ENCODE results near the gene TMED1. TPM values are rescaled to one million over a fixed set of nuclear protein-coding genes. Genes with fewer than 3 reads are reported as not detected.

Gene TMED1
- polyA plus RNA-seq, 1 donor (not counting 4 experiments of a cell fraction or from before 2014, with no cell fraction given) = 18.2 TPM

DNA sequence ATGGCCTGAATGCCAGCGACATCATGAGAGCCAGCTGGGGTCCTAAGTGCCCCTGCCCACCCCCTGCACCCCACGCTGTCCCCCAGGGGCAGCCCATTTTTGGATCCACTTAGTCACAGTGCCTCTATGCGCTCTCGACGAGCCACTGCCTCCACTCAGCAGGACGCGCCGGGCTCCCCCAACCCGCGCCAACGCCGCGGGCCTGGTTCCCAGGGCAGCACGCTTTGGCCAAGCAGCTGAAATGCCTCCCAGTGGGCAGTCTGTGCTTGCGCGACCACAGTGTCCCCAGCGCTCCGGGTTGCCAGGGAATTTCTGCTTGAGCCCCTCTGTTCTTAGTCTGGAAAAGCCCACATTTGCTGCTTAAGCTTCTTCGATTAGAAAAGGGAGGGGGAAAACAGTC, 39.4 kb downstream of the TMED1 start:
- no peak overlapping the region for H2AFZ ChIP-seq (ENCODE audit: control insufficient read depth, low read length)
- no peaks in the 10 kb centered on the region for H4K20me1 ChIP-seq (ENCODE audit: control insufficient read depth, extremely low read depth, insufficient read depth, low read length)
- H3K79me2 ChIP-seq (ENCODE audit: control insufficient read depth, insufficient read depth, low read length) = no peaks in the 10 kb centered on the region
- H3K4me2 ChIP-seq (ENCODE audit: control insufficient read depth, extremely low read depth, insufficient read depth, low read depth, low read length) = no peak overlapping the region
- no peaks in the 10 kb centered on the region for H3K27me3 ChIP-seq (ENCODE audit: control insufficient read depth, extremely low read depth, insufficient read depth, low read length)
- H3K9ac ChIP-seq (ENCODE audit: control insufficient read depth, extremely low read depth, insufficient read depth, low read length) = no peak overlapping the region
- FAIRE-seq (no peak), DNase-seq (ENCODE audit: low read depth, low spot score) (no peak)
- H3K9me3 ChIP-seq (ENCODE audit: control insufficient read depth, low read depth, low read length) = no peaks in the 10 kb centered on the region
- no peaks in the 10 kb centered on the region for H3K4me1 ChIP-seq (ENCODE audit: control insufficient read depth, extremely low read depth, insufficient read depth, low read length)
- TF ChIP-seq, protein P1, sequence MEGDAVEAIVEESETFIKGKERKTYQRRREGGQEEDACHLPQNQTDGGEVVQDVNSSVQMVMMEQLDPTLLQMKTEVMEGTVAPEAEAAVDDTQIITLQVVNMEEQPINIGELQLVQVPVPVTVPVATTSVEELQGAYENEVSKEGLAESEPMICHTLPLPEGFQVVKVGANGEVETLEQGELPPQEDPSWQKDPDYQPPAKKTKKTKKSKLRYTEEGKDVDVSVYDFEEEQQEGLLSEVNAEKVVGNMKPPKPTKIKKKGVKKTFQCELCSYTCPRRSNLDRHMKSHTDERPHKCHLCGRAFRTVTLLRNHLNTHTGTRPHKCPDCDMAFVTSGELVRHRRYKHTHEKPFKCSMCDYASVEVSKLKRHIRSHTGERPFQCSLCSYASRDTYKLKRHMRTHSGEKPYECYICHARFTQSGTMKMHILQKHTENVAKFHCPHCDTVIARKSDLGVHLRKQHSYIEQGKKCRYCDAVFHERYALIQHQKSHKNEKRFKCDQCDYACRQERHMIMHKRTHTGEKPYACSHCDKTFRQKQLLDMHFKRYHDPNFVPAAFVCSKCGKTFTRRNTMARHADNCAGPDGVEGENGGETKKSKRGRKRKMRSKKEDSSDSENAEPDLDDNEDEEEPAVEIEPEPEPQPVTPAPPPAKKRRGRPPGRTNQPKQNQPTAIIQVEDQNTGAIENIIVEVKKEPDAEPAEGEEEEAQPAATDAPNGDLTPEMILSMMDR (optimal IDR thresholded peaks at IDR 0.05 in 1 of 3, IDR thresholded peaks at IDR 0.05 in 1 of 3, conservative IDR thresholded peaks at IDR 0.05 in 1 of 3; ENCODE audit: extremely low read depth in 1 of 3, insufficient read depth in 2 of 3, low read length in 3 of 3) = no peak
- TF ChIP-seq EZH2 (IDR thresholded peaks at IDR 0.05; ENCODE audit: low read length) = no peak
- no peak overlapping the region for H3K27ac ChIP-seq (ENCODE audit: control insufficient read depth, insufficient read depth, low read length)
- no peaks in the 10 kb centered on the region for H3K9me1 ChIP-seq (ENCODE audit: control insufficient read depth, extremely low read depth, insufficient read depth, low read length)
- dilution Hi-C loops (cut with MboI; ENCODE audit: extremely low pct_ligation_motif_present, low sequenced_read_pairs) = no loop called here
- H3K36me3 ChIP-seq (ENCODE audit: control insufficient read depth in 2 of 2, extremely low read depth in 1 of 2, insufficient read depth in 2 of 2, low read length in 2 of 2) = peaks cover 18 to 39% of the 10 kb centered on the region in 2 experiments
- H3K4me3 ChIP-seq (ENCODE audit: control insufficient read depth in 2 of 3, extremely low read depth in 1 of 3, insufficient read depth in 2 of 3, low read depth in 1 of 3, low read length in 3 of 3) = no peak overlapping the region

DNA sequence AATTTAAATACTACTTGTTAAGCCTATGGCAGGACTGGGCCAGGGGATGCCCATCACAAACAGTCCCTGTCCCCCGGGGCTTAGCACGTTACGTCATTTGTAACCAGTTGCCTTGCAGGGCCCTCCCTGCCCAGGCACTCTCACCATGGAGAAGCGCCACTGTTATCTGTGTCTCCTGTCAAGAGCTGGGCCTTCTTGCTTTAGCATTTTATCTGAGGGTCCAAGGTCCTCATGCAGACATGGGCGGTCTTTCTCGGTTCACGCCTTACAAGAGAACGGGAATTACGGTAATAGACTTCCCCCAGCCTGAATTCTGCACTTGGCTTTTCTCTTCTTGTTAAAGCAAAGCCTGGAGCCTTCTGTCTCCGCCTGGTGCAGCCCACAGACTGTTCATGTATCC, 46.1 kb downstream of the TMED1 start:
- Histone ChIP-seq H3K9me3 (ENCODE audit: control insufficient read depth, low read depth, low read length) (no peaks in the 10 kb centered on the region), H3K27me3 (ENCODE audit: control insufficient read depth, extremely low read depth, insufficient read depth, low read length) (no peaks in the 10 kb centered on the region), H3K27ac (ENCODE audit: control insufficient read depth, insufficient read depth, low read length) (no peak overlapping the region), H3K9ac (ENCODE audit: control insufficient read depth, extremely low read depth, insufficient read depth, low read length) (no peak overlapping the region), H3K9me1 (ENCODE audit: control insufficient read depth, extremely low read depth, insufficient read depth, low read length) (no peaks in the 10 kb centered on the region), H3K79me2 (ENCODE audit: control insufficient read depth, insufficient read depth, low read length) (no peaks in the 10 kb centered on the region), H2AFZ (ENCODE audit: control insufficient read depth, low read length) (no peak overlapping the region), H3K4me3 (ENCODE audit: control insufficient read depth in 2 of 3, extremely low read depth in 1 of 3, insufficient read depth in 2 of 3, low read depth in 1 of 3, low read length in 3 of 3) (no peak overlapping the region), H3K4me2 (ENCODE audit: control insufficient read depth, extremely low read depth, insufficient read depth, low read depth, low read length) (no peak overlapping the region), H3K36me3 (ENCODE audit: control insufficient read depth in 2 of 2, extremely low read depth in 1 of 2, insufficient read depth in 2 of 2, low read length in 2 of 2) (peaks cover 25 to 38% of the 10 kb centered on the region in 2 experiments), H4K20me1 (ENCODE audit: control insufficient read depth, extremely low read depth, insufficient read depth, low read length) (no peaks in the 10 kb centered on the region), H3K4me1 (ENCODE audit: control insufficient read depth, extremely low read depth, insufficient read depth, low read length) (no peaks in the 10 kb centered on the region)
- dilution Hi-C loops (cut with MboI; ENCODE audit: extremely low pct_ligation_motif_present, low sequenced_read_pairs) = no loop called here
- no peak for DNase-seq (ENCODE audit: low read depth, low spot score)
- FAIRE-seq = no peak
- no peak for TF ChIP-seq EZH2 (IDR thresholded peaks at IDR 0.05; ENCODE audit: low read length)

DNA sequence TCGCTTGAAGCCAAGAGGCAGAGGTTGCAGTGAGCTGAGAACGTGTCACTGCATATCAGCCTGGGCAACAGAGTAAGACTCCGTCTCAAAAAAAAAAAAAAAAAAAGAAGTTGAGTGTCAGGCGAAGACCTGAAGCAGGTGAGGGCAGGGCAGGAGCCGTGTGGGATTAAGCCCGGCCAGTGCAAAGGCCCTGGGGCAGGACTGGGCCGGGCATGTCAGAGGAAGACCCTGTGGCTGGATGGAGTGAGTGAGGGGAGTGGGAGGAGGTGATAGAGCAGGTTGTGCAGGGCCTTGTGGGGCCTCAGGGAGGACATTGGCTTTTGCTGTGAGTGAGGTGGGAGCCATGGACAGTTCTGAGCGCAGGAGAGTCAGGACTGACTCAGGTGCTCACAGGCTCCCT, 47.9 kb downstream of the TMED1 start:
- Histone ChIP-seq H3K4me1 (ENCODE audit: control insufficient read depth, extremely low read depth, insufficient read depth, low read length) (no peaks in the 10 kb centered on the region), H3K9me3 (ENCODE audit: control insufficient read depth, low read depth, low read length) (no peaks in the 10 kb centered on the region), H3K79me2 (ENCODE audit: control insufficient read depth, insufficient read depth, low read length) (no peaks in the 10 kb centered on the region), H3K27me3 (ENCODE audit: control insufficient read depth, extremely low read depth, insufficient read depth, low read length) (no peaks in the 10 kb centered on the region), H3K27ac (ENCODE audit: control insufficient read depth, insufficient read depth, low read length) (no peak overlapping the region), H3K9ac (ENCODE audit: control insufficient read depth, extremely low read depth, insufficient read depth, low read length) (no peak overlapping the region), H3K9me1 (ENCODE audit: control insufficient read depth, extremely low read depth, insufficient read depth, low read length) (no peaks in the 10 kb centered on the region), H3K4me2 (ENCODE audit: control insufficient read depth, extremely low read depth, insufficient read depth, low read depth, low read length) (no peak overlapping the region), H4K20me1 (ENCODE audit: control insufficient read depth, extremely low read depth, insufficient read depth, low read length) (no peaks in the 10 kb centered on the region), H3K36me3 (ENCODE audit: control insufficient read depth in 2 of 2, extremely low read depth in 1 of 2, insufficient read depth in 2 of 2, low read length in 2 of 2) (peaks cover 30 to 41% of the 10 kb centered on the region in 2 experiments), H2AFZ (ENCODE audit: control insufficient read depth, low read length) (no peak overlapping the region), H3K4me3 (ENCODE audit: control insufficient read depth in 2 of 3, extremely low read depth in 1 of 3, insufficient read depth in 2 of 3, low read depth in 1 of 3, low read length in 3 of 3) (no peak overlapping the region)
- dilution Hi-C loops (cut with MboI; ENCODE audit: extremely low pct_ligation_motif_present, low sequenced_read_pairs) = no loop called here
- DNase-seq (ENCODE audit: low read depth, low spot score) = no peak
- no peak for TF ChIP-seq EZH2 (IDR thresholded peaks at IDR 0.05; ENCODE audit: low read length)
- TF ChIP-seq, protein P1 (optimal IDR thresholded peaks at IDR 0.05 in 1 of 3, IDR thresholded peaks at IDR 0.05 in 1 of 3, conservative IDR thresholded peaks at IDR 0.05 in 1 of 3; ENCODE audit: extremely low read depth in 1 of 3, insufficient read depth in 2 of 3, low read length in 3 of 3) = no peak
- FAIRE-seq = no peak
